ENCODE data around the gene SEMA5A.

- TF ChIP-seq CTCF (IDR thresholded peaks at IDR 0.05) (no peak), POLR2AphosphoS5 (IDR thresholded peaks at IDR 0.05; ENCODE audit: insufficient read depth in 1 of 2, low read depth in 1 of 2) (no peak), POLR2A (IDR thresholded peaks at IDR 0.05) (no peak)
These were observed 493.5 kb downstream of the SEMA5A start for GRCh38 chr5:9052421-9052820.
